HFF-Myc (cell line): Measurements from ENCODE around the gene KDM3A.
A peak's percentile ranks its signal among the peaks of the same experiment; 100 is the strongest.

Source experiments
- DNase-seq: peaks from one replicate; pipeline ENCODE4 v3.0.0-alpha.2; 2011; ENCODE audit warnings: low read depth; ENCODE audit errors: extremely low read depth
- H3K4me3 ChIP-seq: replicated peaks from 2 replicates; pipeline ENCODE4 v1.5.1; 2011; ENCODE audit warnings: low read depth, mild to moderate bottlenecking, control low read depth, low read length
- TF ChIP-seq, protein P1 (sequence below): IDR thresholded peaks from 2 replicates; pipeline ENCODE4 v1.5.1; 2012; ENCODE audit warnings: mild to moderate bottlenecking, low read depth, low read length, control low read depth; ENCODE audit errors: missing control alignments

KDM3A gene

DNA sequence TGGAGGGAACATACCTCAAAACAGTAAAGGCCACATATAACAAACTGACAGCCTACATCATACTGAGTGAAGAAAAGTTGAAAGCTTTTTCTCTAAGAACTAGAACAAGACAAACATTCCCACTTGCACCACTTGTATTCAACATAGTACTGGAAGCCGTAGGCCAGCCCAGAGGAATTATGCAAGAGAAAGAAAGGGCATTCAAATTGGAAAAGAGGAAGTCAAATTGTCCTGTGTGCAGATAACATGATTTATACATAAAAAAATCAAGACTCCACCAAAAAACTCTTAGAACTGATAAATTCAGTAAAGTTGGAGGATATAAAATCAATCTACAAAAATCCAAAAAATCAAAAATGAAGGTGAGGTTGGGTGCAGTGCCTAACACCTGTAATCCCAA is 8.0 kb upstream of the KDM3A start:
- TF ChIP-seq, protein P1, sequence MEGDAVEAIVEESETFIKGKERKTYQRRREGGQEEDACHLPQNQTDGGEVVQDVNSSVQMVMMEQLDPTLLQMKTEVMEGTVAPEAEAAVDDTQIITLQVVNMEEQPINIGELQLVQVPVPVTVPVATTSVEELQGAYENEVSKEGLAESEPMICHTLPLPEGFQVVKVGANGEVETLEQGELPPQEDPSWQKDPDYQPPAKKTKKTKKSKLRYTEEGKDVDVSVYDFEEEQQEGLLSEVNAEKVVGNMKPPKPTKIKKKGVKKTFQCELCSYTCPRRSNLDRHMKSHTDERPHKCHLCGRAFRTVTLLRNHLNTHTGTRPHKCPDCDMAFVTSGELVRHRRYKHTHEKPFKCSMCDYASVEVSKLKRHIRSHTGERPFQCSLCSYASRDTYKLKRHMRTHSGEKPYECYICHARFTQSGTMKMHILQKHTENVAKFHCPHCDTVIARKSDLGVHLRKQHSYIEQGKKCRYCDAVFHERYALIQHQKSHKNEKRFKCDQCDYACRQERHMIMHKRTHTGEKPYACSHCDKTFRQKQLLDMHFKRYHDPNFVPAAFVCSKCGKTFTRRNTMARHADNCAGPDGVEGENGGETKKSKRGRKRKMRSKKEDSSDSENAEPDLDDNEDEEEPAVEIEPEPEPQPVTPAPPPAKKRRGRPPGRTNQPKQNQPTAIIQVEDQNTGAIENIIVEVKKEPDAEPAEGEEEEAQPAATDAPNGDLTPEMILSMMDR: no peak
- no peak for DNase-seq
- no peak overlapping the region for H3K4me3 ChIP-seq

GRCh38 chr2:86434290-86434689 is 6.9 kb upstream of the KDM3A start:
- no peak overlapping the region for H3K4me3 ChIP-seq
- TF ChIP-seq, protein P1: no peak
- no peak for DNase-seq

- H3K4me3 ChIP-seq: no peak overlapping the region
- TF ChIP-seq, protein P1: no peak
- DNase-seq: no peak
Observed at GRCh38 chr2:86435531-86435930, 5.6 kb upstream of the KDM3A start.

DNA sequence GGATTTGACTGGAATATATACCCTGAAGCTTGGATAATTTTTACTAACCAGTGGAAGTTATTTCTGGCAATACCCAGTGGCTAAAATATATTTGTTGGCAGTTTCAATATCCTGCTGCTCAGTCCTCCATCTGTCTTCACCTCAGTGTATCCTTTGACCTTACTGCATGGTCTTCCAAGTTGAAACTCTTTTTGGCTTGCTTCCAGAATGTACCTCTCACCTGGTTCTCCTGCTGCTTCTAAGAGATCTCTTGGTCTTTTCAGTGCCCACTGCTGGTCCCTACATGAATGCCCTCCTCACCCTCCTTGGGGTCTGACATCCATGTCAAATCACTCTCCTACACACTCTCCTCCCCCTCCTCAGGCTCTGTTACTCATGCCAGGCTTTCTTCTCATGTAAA is 4.8 kb upstream of the KDM3A start:
- no peak for DNase-seq
- TF ChIP-seq, protein P1: no peak
- no peak overlapping the region for H3K4me3 ChIP-seq

- TF ChIP-seq, protein P1: no peak
- DNase-seq: no peak
- H3K4me3 ChIP-seq: no peak overlapping the region
Observed at GRCh38 chr2:86439879-86440630, 1.1 kb upstream of the KDM3A start.

- no peak for DNase-seq
- TF ChIP-seq, protein P1: no peak
- peak overlapping the region; percentile 62 for H3K4me3 ChIP-seq
Observed at GRCh38 chr2:86441392-86441881, 266 bp downstream of the KDM3A start.
